GM21528 (cell line): ENCODE data around the gene RECQL5.

Experiments
- ATAC-seq: cut with Tn5 transposase; IDR thresholded peaks from one replicate; pipeline ENCODE4 v1.9.1; 2021; ENCODE audit warnings: mild to moderate bottlenecking, moderate library complexity; ENCODE audit not compliant: unreplicated experiment, low FRiP score

The RECQL5 gene

GRCh38 chr17:75621489-75621888, 45.5 kb downstream of the RECQL5 start:
- ATAC-seq = no peak

GRCh38 chr17:75619506-75620431, 47.2 kb downstream of the RECQL5 start:
- ATAC-seq = no peak

- ATAC-seq = no peak
These were observed 49.3 kb downstream of the RECQL5 start for GRCh38 chr17:75617675-75618074.

GRCh38 chr17:75617218-75617617, 49.7 kb downstream of the RECQL5 start:
- no peak for ATAC-seq

- no peak for ATAC-seq
These were observed 50.3 kb downstream of the RECQL5 start for GRCh38 chr17:75616521-75617122.

- ATAC-seq = no peak
These were observed 51.7 kb downstream of the RECQL5 start for GRCh38 chr17:75615301-75615700.

- ATAC-seq = no peak
These were observed 52.2 kb downstream of the RECQL5 start for GRCh38 chr17:75614556-75615270.

- ATAC-seq = no peak
These were observed 52.9 kb downstream of the RECQL5 start for GRCh38 chr17:75614006-75614405.

- no peak for ATAC-seq
These were observed 53.9 kb downstream of the RECQL5 start for GRCh38 chr17:75612906-75613626.

- ATAC-seq = no peak
These were observed 55.0 kb downstream of the RECQL5 start for GRCh38 chr17:75611851-75612429.

- ATAC-seq = no peak
These were observed 56.6 kb downstream of the RECQL5 start for GRCh38 chr17:75610103-75610984.

- no peak for ATAC-seq
These were observed 59.9 kb downstream of the RECQL5 start for GRCh38 chr17:75607086-75607485.

- no peak for ATAC-seq
These were observed 61.2 kb downstream of the RECQL5 start for GRCh38 chr17:75605790-75606189.

- ATAC-seq = no peak
These were observed 62.8 kb downstream of the RECQL5 start for GRCh38 chr17:75604034-75604695.

GRCh38 chr17:75603123-75603522, 63.8 kb downstream of the RECQL5 start:
- no peak for ATAC-seq

GRCh38 chr17:75602644-75603043, 64.3 kb downstream of the RECQL5 start:
- ATAC-seq = no peak

- ATAC-seq = no peak
These were observed 65.6 kb downstream of the RECQL5 start for GRCh38 chr17:75601057-75601987.
